ENCODE measurements around the gene RASGEF1C. TPM values are rescaled to one million over a fixed set of nuclear protein-coding genes. Genes with fewer than 3 reads are reported as not detected.
A peak's percentile ranks its signal among the peaks of the same experiment; 100 is the strongest.

Gene RASGEF1C
- polyA plus RNA-seq, 3 donors, result not detected

GRCh38 chr5:180136630-180137381 is 72.2 kb downstream of the RASGEF1C start:
- Histone ChIP-seq H3K4me1 (ENCODE audit: control insufficient read depth in 1 of 2, insufficient read depth in 2 of 2, low read length in 2 of 2) (peaks cover 3 to 5% of the 10 kb centered on the region in 2 donors), H3K9ac (ENCODE audit: insufficient read depth, low read length, poor library complexity, severe bottlenecking) (no peak overlapping the region), H3K9me3 (replicated peaks in 1 of 2; ENCODE audit: control insufficient read depth in 1 of 2, insufficient read depth in 1 of 2, low read length in 2 of 2) (no peaks in the 10 kb centered on the region), H3K27me3 (ENCODE audit: control insufficient read depth in 2 of 2, insufficient read depth in 2 of 2, low read length in 2 of 2) (no peaks in the 10 kb centered on the region), H3K27ac (ENCODE audit: low read depth in 1 of 2, low read length in 2 of 2) (no peak overlapping the region), H3K36me3 (replicated peaks in 1 of 2; ENCODE audit: control insufficient read depth in 1 of 2, insufficient read depth in 2 of 2, low read length in 2 of 2) (no peaks in the 10 kb centered on the region), H3K79me2 (ENCODE audit: insufficient read depth, low read length) (no peaks in the 10 kb centered on the region), H3K4me2 (replicated peaks; ENCODE audit: extremely low read depth, low read length, poor library complexity, severe bottlenecking) (no peak overlapping the region), H4K20me1 (ENCODE audit: insufficient read depth, low read length) (no peaks in the 10 kb centered on the region), H3K4me3 (replicated peaks in 1 of 3; ENCODE audit: low read depth in 2 of 3, low read length in 3 of 3) (no peak overlapping the region), H2AFZ (ENCODE audit: insufficient read depth, low read depth, low read length, poor library complexity, severe bottlenecking) (no peak overlapping the region)
- no peak overlapping the region for H3K4me3 Mint-ChIP-seq
- H3K27ac Mint-ChIP-seq, result no peak overlapping the region
- peaks cover 3 to 11% (median 10%) of the 10 kb centered on the region in 3 donors for H3K27me3 Mint-ChIP-seq (ENCODE audit: low read depth in 3 of 3)
- no peak for DNase-seq
- intact Hi-C loops (cut with micrococcal nuclease), result no loop called here
- 91% methylated on average over 38 of the region's 38 CpGs for WGBS (ENCODE audit: insufficient coverage)
- H3K9me3 Mint-ChIP-seq, result no peaks in the 10 kb centered on the region
- H3K4me1 Mint-ChIP-seq, result peaks cover 10% of the 10 kb centered on the region
- no peak for TF ChIP-seq CTCF (IDR thresholded peaks at IDR 0.05)
- H3K36me3 Mint-ChIP-seq, result no peaks in the 10 kb centered on the region

- no peaks in the 10 kb centered on the region for H3K27me3 ChIP-seq (ENCODE audit: control insufficient read depth in 2 of 2, insufficient read depth in 2 of 2, low read length in 2 of 2)
- no peak overlapping the region for H2AFZ ChIP-seq (ENCODE audit: insufficient read depth, low read depth, low read length, poor library complexity, severe bottlenecking)
Measured at GRCh38 chr5:180135967-180136629, 72.9 kb downstream of the RASGEF1C start.

More at GRCh38 chr5:180135967-180136629, 72.9 kb downstream of the RASGEF1C start:
- no peaks in the 10 kb centered on the region for H3K36me3 Mint-ChIP-seq
- intact Hi-C loops (cut with micrococcal nuclease), result no loop called here
- peak in 1 of 3 donors; percentile 1 for DNase-seq
- H4K20me1 ChIP-seq (ENCODE audit: insufficient read depth, low read length), result no peaks in the 10 kb centered on the region
- no peak overlapping the region for H3K4me3 Mint-ChIP-seq
- no peak overlapping the region for H3K9ac ChIP-seq (ENCODE audit: insufficient read depth, low read length, poor library complexity, severe bottlenecking)
- H3K9me3 ChIP-seq (replicated peaks in 1 of 2; ENCODE audit: control insufficient read depth in 1 of 2, insufficient read depth in 1 of 2, low read length in 2 of 2), result no peaks in the 10 kb centered on the region
- peaks cover under 1 to 10% (median 6%) of the 10 kb centered on the region in 3 donors for H3K27me3 Mint-ChIP-seq (ENCODE audit: low read depth in 3 of 3)
- no peak for TF ChIP-seq CTCF (IDR thresholded peaks at IDR 0.05)
- no peak overlapping the region for H3K4me3 ChIP-seq (replicated peaks in 1 of 3; ENCODE audit: low read depth in 2 of 3, low read length in 3 of 3)
- peak overlapping the region in 1 of 7 donors; percentile 7 for H3K27ac Mint-ChIP-seq
- 98% methylated on average over 29 of the region's 43 CpGs for WGBS (ENCODE audit: insufficient coverage)
- no peaks in the 10 kb centered on the region for H3K79me2 ChIP-seq (ENCODE audit: insufficient read depth, low read length)
- peaks cover 3 to 5% of the 10 kb centered on the region in 2 donors for H3K4me1 ChIP-seq (ENCODE audit: control insufficient read depth in 1 of 2, insufficient read depth in 2 of 2, low read length in 2 of 2)
- H3K36me3 ChIP-seq (replicated peaks in 1 of 2; ENCODE audit: control insufficient read depth in 1 of 2, insufficient read depth in 2 of 2, low read length in 2 of 2), result no peaks in the 10 kb centered on the region
- H3K9me3 Mint-ChIP-seq, result no peaks in the 10 kb centered on the region
- no peak overlapping the region for H3K4me2 ChIP-seq (replicated peaks; ENCODE audit: extremely low read depth, low read length, poor library complexity, severe bottlenecking)
- no peak overlapping the region for H3K27ac ChIP-seq (ENCODE audit: low read depth in 1 of 2, low read length in 2 of 2)
- peaks cover 10% of the 10 kb centered on the region for H3K4me1 Mint-ChIP-seq
